ENCODE measurements around the gene EFL1. TPM values are rescaled to one million over a fixed set of nuclear protein-coding genes. Genes with fewer than 3 reads are reported as not detected.
"Not testable (repeated sequence)": the region's sequence is repeated elsewhere in the genome, so short reads cannot be mapped to it uniquely, and the experiment has no call there.

The EFL1 gene
- total RNA-seq, 4 donors from 2014 or later: 15.8 to 19.5 (median 16.4) TPM

- H3K4me3 ChIP-seq: no peak overlapping the region
- peaks cover 0 to 20% (median 0%) of the 10 kb centered on the region in 3 donors for H3K36me3 ChIP-seq
- 21 to 33% methylated on average over 7 to 8 of the region's 8 CpGs for WGBS, 2 donors
- intact Hi-C loops (cut with DNase I): no loop called here
- no peak for TF ChIP-seq POLR2A (IDR thresholded peaks at IDR 0.05)
- TF ChIP-seq, protein P1, sequence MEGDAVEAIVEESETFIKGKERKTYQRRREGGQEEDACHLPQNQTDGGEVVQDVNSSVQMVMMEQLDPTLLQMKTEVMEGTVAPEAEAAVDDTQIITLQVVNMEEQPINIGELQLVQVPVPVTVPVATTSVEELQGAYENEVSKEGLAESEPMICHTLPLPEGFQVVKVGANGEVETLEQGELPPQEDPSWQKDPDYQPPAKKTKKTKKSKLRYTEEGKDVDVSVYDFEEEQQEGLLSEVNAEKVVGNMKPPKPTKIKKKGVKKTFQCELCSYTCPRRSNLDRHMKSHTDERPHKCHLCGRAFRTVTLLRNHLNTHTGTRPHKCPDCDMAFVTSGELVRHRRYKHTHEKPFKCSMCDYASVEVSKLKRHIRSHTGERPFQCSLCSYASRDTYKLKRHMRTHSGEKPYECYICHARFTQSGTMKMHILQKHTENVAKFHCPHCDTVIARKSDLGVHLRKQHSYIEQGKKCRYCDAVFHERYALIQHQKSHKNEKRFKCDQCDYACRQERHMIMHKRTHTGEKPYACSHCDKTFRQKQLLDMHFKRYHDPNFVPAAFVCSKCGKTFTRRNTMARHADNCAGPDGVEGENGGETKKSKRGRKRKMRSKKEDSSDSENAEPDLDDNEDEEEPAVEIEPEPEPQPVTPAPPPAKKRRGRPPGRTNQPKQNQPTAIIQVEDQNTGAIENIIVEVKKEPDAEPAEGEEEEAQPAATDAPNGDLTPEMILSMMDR (IDR thresholded peaks at IDR 0.05): peak; percentile 31 to 78 (median 66)
- no peaks in the 10 kb centered on the region for H3K9me3 ChIP-seq
- peak; percentile 1 for DNase-seq
- H3K4me1 ChIP-seq: peaks cover 0 to 9% (median 0%) of the 10 kb centered on the region in 3 donors
- no peaks in the 10 kb centered on the region for H3K27me3 ChIP-seq
- H3K27ac ChIP-seq: no peak overlapping the region
Measured at GRCh38 chr15:82197733-82198594, 64.6 kb downstream of the EFL1 start.

DNA sequence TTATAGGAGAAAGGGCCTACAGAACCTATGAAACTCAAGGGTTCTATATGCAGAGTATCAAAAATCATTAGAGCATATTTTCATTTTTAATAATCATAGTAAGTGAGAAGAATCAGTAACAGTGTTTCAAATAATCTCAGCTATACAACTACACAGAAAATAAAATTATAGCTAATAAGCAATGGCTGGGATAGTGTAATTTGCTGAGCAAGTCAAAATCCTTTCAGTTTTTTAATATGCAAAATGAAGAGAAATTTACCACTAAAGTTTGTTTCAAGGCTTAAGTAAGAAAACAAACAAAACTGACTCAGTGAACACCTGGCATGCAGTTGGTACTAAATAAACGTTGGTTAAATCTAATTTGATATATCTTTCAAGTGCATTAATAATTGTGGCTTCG, 66.2 kb downstream of the EFL1 start:
- 63 to 72% methylated on average over 2 of the region's 2 CpGs for WGBS, 2 donors
- no peaks in the 10 kb centered on the region for H3K9me3 ChIP-seq
- H3K4me1 ChIP-seq: peaks cover 0 to 10% (median 0%) of the 10 kb centered on the region in 3 donors
- H3K27me3 ChIP-seq: no peaks in the 10 kb centered on the region
- no peak overlapping the region for H3K27ac ChIP-seq
- peaks cover 0 to 15% (median 0%) of the 10 kb centered on the region in 3 donors for H3K36me3 ChIP-seq
- no peak overlapping the region for H3K4me3 ChIP-seq
- DNase-seq: no peak
- TF ChIP-seq POLR2A (IDR thresholded peaks at IDR 0.05): no peak
- TF ChIP-seq, protein P1 (IDR thresholded peaks at IDR 0.05): no peak
- intact Hi-C loops (cut with DNase I): no loop called here

DNA sequence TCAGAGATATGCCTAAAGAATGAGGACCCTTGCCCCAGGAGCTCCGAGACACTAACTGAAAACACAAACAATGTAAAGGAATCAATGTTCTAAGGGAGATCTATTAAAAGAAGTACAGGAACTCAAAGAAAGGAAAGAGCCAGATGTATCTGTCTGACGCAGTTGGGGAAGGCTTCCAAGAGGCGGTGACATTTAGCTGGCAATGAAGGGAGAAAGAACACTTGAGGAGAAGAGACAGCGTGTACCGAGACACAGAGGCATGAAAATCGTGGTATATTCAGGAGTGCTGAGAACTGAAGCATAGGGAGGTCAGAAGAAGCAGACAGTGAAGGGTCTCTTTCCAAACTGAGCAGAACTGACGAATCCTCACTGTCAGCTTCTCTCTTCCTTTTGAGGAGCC, 66.7 kb downstream of the EFL1 start:
- WGBS, 2 donors: 89 to 95% methylated on average over 7 of the region's 7 CpGs
- H3K4me3 ChIP-seq; H3K9me3 ChIP-seq; DNase-seq; intact Hi-C loops (cut with DNase I); H3K27ac ChIP-seq; H3K27me3 ChIP-seq: not testable (repeated sequence)
- Histone ChIP-seq H3K4me1 (peaks cover 0 to 10% (median 0%) of the 10 kb centered on the region in 3 donors), H3K36me3 (peaks cover 0 to 15% (median 0%) of the 10 kb centered on the region in 3 donors)

- H3K4me1 ChIP-seq: peaks cover 0 to 10% (median 0%) of the 10 kb centered on the region in 3 donors
- H3K9me3 ChIP-seq; H3K27me3 ChIP-seq; intact Hi-C loops (cut with DNase I); H3K27ac ChIP-seq; H3K4me3 ChIP-seq; DNase-seq: not testable (repeated sequence)
- H3K36me3 ChIP-seq: peaks cover 0 to 15% (median 0%) of the 10 kb centered on the region in 3 donors
- 78 to 79% methylated on average over 6 of the region's 6 CpGs for WGBS, 2 donors
Measured at GRCh38 chr15:82194488-82194887, 68.0 kb downstream of the EFL1 start.

DNA sequence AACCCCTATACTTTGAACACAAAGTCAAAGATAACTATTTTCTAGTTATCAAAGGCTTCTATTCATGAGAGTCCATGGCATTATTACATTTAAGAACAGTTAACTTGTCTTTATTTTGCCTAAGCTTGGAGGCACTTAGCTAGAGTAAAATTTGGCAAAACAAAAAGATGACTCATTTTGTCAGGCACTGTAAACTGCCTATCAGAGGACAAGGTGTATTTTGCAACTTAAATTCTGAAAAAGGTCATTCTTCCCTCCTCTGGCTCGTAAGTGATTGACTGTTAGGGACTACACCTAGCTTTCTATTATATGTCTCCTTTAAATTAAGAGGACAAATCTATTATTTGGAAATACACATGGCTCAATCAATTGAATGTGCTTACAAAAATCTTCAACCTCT, 69.1 kb downstream of the EFL1 start:
- peaks cover 0 to 10% (median 0%) of the 10 kb centered on the region in 3 donors for H3K4me1 ChIP-seq

DNA sequence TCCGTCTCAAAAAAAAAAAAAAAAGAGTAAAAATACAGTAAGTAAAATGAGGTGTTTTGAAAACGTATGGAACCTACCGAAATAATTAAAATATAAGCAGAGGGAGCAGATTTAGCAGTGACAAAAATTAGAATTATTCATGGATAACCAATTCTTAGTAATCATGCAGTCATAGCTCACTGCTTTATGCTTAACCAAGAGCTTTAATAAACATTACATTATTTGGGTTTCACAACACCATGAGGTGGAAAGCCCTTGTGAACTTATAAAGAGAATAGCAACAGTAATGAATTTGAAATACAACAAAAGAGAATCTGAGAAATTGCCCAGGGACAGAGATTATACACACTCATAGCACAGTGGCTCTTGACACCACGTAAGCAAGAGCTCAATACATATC, 70.1 kb downstream of the EFL1 start:
- 78 to 81% methylated on average over 4 of the region's 4 CpGs for WGBS, 2 donors
- H3K27ac ChIP-seq; intact Hi-C loops (cut with DNase I); DNase-seq; H3K4me1 ChIP-seq; H3K9me3 ChIP-seq; H3K27me3 ChIP-seq; H3K4me3 ChIP-seq: not testable (repeated sequence)
- H3K36me3 ChIP-seq: peaks cover 0 to 15% (median 0%) of the 10 kb centered on the region in 3 donors

More for the DNA sequence above, 69.1 kb downstream of the EFL1 start:
- H3K9me3 ChIP-seq; H3K27ac ChIP-seq; DNase-seq; intact Hi-C loops (cut with DNase I); H3K27me3 ChIP-seq; H3K4me3 ChIP-seq: not testable (repeated sequence)
- H3K36me3 ChIP-seq: peaks cover 0 to 15% (median 0%) of the 10 kb centered on the region in 3 donors
- WGBS, 2 donors: no CpG with 5 or more reads among the region's 1 CpG

DNA sequence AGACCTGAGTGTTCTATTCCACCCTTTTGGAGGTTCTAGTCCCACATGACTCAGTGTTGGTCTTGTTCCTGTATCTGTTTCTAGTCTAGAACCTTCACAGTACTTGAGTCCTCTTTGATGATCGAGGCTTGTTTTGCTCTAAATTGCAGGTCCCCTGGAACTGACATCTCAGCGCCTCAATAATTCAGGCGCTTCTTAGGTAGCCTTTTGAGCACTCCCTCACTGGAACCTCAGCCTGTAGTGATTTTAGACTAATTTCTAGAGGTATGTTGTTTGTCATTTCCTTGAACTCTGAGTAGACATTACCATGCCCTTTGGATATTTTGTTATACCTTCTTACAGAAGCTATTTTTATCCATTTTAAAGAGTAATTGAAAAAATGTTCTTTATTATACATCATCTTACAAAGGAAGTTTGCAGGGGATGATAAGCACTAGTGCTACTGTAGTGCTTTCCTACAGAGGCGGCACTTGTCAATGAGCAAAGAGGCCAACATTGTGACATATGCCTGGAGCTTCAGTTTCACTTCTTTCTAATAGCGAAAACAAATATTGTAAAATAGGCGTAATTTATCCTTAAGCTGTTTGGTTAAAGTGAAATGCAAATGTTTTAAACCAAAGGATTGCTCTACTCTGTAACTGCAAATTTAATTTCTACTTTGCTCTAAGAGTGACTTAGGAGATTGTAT, 75.7 kb downstream of the EFL1 start:
- no peak overlapping the region for H3K27ac ChIP-seq
- intact Hi-C loops (cut with DNase I): no loop called here
- H3K4me1 ChIP-seq: peaks cover 0 to 11% (median 0%) of the 10 kb centered on the region in 3 donors
- no peaks in the 10 kb centered on the region for H3K9me3 ChIP-seq
- no peak for DNase-seq
- peaks cover 0 to 2% (median 0%) of the 10 kb centered on the region in 3 donors for H3K36me3 ChIP-seq
- 80 to 83% methylated on average over 6 of the region's 6 CpGs for WGBS, 2 donors
- no peaks in the 10 kb centered on the region for H3K27me3 ChIP-seq
- no peak overlapping the region for H3K4me3 ChIP-seq
- TF ChIP-seq POLR2A (IDR thresholded peaks at IDR 0.05): no peak
- TF ChIP-seq, protein P1 (IDR thresholded peaks at IDR 0.05): no peak
